Measurements from ENCODE around the gene S100A14.
"Not testable (repeated sequence)": the region's sequence is repeated elsewhere in the genome, so short reads cannot be mapped to it uniquely, and the experiment has no call there.

DNA sequence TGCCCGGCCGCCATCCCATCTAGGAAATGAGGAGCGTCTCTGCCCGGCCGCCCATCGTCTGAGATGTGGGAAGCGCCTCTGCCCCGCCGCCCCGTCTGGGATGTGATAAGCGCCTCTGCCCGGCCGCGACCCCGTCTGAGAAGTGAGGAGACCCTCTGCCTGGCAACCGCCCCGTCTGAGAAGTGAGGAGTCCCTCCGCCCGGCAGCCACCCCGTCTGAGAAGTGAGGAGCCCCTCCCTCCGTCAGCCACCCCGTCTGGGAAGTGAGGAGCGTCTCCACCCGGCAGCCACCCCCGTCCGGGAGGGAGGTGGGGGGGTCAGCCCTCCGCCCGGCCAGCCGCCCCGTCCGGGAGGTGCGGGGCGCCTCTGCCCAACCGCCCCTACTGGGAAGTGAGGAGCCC, 33.3 kb downstream of the S100A14 start:
- TF ChIP-seq, protein P1, sequence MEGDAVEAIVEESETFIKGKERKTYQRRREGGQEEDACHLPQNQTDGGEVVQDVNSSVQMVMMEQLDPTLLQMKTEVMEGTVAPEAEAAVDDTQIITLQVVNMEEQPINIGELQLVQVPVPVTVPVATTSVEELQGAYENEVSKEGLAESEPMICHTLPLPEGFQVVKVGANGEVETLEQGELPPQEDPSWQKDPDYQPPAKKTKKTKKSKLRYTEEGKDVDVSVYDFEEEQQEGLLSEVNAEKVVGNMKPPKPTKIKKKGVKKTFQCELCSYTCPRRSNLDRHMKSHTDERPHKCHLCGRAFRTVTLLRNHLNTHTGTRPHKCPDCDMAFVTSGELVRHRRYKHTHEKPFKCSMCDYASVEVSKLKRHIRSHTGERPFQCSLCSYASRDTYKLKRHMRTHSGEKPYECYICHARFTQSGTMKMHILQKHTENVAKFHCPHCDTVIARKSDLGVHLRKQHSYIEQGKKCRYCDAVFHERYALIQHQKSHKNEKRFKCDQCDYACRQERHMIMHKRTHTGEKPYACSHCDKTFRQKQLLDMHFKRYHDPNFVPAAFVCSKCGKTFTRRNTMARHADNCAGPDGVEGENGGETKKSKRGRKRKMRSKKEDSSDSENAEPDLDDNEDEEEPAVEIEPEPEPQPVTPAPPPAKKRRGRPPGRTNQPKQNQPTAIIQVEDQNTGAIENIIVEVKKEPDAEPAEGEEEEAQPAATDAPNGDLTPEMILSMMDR (IDR thresholded peaks at IDR 0.05; ENCODE audit: low read depth, low read length), result not testable (repeated sequence)
- TF ChIP-seq EZH2phosphoT487 (IDR thresholded peaks at IDR 0.05; ENCODE audit: low read depth), result not testable (repeated sequence)
